ENCODE data around the gene TBCEL. TPM values are rescaled to one million over a fixed set of nuclear protein-coding genes. Genes with fewer than 3 reads are reported as not detected.

TBCEL gene
- total and polyA plus RNA-seq, 10 of the 15 experiments (the other 5 are each of a cell fraction or from before 2014, with no cell fraction given): 2.0 to 10.4 (median 7.3) TPM

DNA sequence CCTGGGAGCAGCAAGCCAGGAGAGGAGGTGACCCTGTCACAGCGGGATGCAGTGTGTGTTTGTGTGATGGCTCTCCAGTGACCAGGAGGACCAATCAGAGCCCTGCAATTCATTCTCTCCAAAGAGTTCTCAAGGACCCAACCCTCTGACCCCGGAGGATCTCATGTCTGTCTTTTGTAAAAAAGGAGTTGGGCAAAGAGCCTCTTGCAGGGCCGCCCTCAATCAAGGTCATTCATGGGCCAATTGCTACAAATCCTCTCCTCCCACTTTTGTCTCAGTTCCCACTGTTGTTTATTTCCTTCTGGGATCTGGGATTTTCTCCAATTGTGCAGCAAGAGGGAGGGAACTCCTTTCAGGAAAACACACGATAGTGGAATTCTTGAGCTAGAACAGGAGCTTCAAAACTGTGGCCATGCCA lies 81.2 kb downstream of the TBCEL start:
- no peak overlapping the region for H3K4me2 ChIP-seq (ENCODE audit: control insufficient read depth, insufficient read depth)
- no peak for DNase-seq (ENCODE audit: low read depth, low spot score)
- no peaks in the 10 kb centered on the region for H3K79me2 ChIP-seq (ENCODE audit: control insufficient read depth, insufficient read depth, low read length)
- H3K9me3 ChIP-seq (replicated peaks; ENCODE audit: control insufficient read depth, insufficient read depth, low read length): no peaks in the 10 kb centered on the region
- H3K36me3 ChIP-seq (ENCODE audit: control insufficient read depth in 2 of 2, insufficient read depth in 2 of 2, low read length in 1 of 2): no peaks in the 10 kb centered on the region
- ChIA-PET RAD21 (ENCODE audit: unreplicated experiment) (interaction anchor here (1.3 kb wide), 1 partner anchor 46 kb away, joined by 3 read pairs; no protein-coding TSS in a partner anchor), POLR2A (no interaction called here), SMC1A (ENCODE audit: uncharacterized antibody, unreplicated experiment) (interaction anchor here (0.7 to 1.7 kb wide), 3 partner anchors 38 to 71 kb away, joined by 3 to 6 read pairs (median 4); no protein-coding TSS in a partner anchor), CTCF (interaction anchor here (1.0 to 1.4 kb wide), 6 partner anchors 10 to 192 kb away, joined by 3 to 9 read pairs (median 4); no protein-coding TSS in a partner anchor)
- TF ChIP-seq EZH2 (IDR thresholded peaks at IDR 0.05; ENCODE audit: borderline replicate concordance, control insufficient read depth, low read depth, low read length) (no peak), BRCA1 (IDR thresholded peaks at IDR 0.05; ENCODE audit: low read depth, low read length) (no peak), RAD21 (IDR thresholded peaks at IDR 0.05; ENCODE audit: insufficient read depth, low read depth, low read length) (no peak), NFIC (IDR thresholded peaks at IDR 0.05; ENCODE audit: low read depth, low read length) (no peak), HCFC1 (IDR thresholded peaks at IDR 0.05; ENCODE audit: low read length) (no peak), PML (IDR thresholded peaks at IDR 0.05; ENCODE audit: low read length) (no peak), ZNF217 (IDR thresholded peaks at IDR 0.05) (no peak), CEBPB (IDR thresholded peaks at IDR 0.05; ENCODE audit: borderline replicate concordance in 1 of 2, low read depth in 2 of 2, low read length in 2 of 2) (no peak), CBX3 (IDR thresholded peaks at IDR 0.05; ENCODE audit: borderline replicate concordance, low read depth) (no peak), RFX5 (IDR thresholded peaks at IDR 0.05; ENCODE audit: low read depth, low read length) (no peak), NBN (IDR thresholded peaks at IDR 0.05) (no peak), ZZZ3 (IDR thresholded peaks at IDR 0.05; ENCODE audit: control insufficient read depth, insufficient read length, low read depth) (no peak), POLR2AphosphoS5 (IDR thresholded peaks at IDR 0.05; ENCODE audit: low read length) (no peak), REST (IDR thresholded peaks at IDR 0.05; ENCODE audit: low read depth, low read length) (no peak), RUNX3 (IDR thresholded peaks at IDR 0.05; ENCODE audit: low read length) (no peak), SUZ12 (IDR thresholded peaks at IDR 0.05; ENCODE audit: unreplicated experiment) (no peak)
- TF ChIP-seq, protein P1, sequence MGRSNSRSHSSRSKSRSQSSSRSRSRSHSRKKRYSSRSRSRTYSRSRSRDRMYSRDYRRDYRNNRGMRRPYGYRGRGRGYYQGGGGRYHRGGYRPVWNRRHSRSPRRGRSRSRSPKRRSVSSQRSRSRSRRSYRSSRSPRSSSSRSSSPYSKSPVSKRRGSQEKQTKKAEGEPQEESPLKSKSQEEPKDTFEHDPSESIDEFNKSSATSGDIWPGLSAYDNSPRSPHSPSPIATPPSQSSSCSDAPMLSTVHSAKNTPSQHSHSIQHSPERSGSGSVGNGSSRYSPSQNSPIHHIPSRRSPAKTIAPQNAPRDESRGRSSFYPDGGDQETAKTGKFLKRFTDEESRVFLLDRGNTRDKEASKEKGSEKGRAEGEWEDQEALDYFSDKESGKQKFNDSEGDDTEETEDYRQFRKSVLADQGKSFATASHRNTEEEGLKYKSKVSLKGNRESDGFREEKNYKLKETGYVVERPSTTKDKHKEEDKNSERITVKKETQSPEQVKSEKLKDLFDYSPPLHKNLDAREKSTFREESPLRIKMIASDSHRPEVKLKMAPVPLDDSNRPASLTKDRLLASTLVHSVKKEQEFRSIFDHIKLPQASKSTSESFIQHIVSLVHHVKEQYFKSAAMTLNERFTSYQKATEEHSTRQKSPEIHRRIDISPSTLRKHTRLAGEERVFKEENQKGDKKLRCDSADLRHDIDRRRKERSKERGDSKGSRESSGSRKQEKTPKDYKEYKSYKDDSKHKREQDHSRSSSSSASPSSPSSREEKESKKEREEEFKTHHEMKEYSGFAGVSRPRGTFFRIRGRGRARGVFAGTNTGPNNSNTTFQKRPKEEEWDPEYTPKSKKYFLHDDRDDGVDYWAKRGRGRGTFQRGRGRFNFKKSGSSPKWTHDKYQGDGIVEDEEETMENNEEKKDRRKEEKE (IDR thresholded peaks at IDR 0.05): no peak
- intact Hi-C loops (cut with micrococcal nuclease; ENCODE audit: unreplicated experiment) (loop anchor here (5.0 kb wide), 1 partner anchor 87 kb away; no protein-coding TSS in a partner anchor), in situ Hi-C loops (cut with MboI) (no loop called here)
- no peak for FAIRE-seq
- WGBS (ENCODE audit: insufficient coverage, insufficient replicate concordance, low lambda C conversion rate, missing lambda C conversion rate): 38% methylated on average over 4 of the region's 4 CpGs
- no peak overlapping the region for H3K4me3 ChIP-seq
- H3K4me1 ChIP-seq (ENCODE audit: control insufficient read depth, insufficient read depth, low read length): no peaks in the 10 kb centered on the region
- H3K9ac ChIP-seq (ENCODE audit: control insufficient read depth, insufficient read depth, low read length): no peak overlapping the region
- no peaks in the 10 kb centered on the region; the same call in 1 of the 2 replicates for H4K20me1 ChIP-seq (ENCODE audit: control insufficient read depth, insufficient read depth)
- no TSS peak for BruUV-seq (replicated peaks)
- no peak for ATAC-seq
- H3K27ac ChIP-seq (ENCODE audit: control insufficient read depth, insufficient read depth): no peak overlapping the region
- no peak overlapping the region for H2AFZ ChIP-seq (ENCODE audit: control insufficient read depth, low read depth, low read length)
- H3K27me3 ChIP-seq (replicated peaks in 1 of 2; ENCODE audit: control insufficient read depth in 2 of 2, insufficient read depth in 2 of 2, low read length in 1 of 2): peaks cover 0 to 2% of the 10 kb centered on the region in 2 experiments; a peak in 1 of 4 replicates
